COR-L47 (cell line): Measurements from ENCODE around the gene THAP7.

ENCODE experiments used
- DNase-seq: peaks from one replicate; lab custom pipeline; 2025; lab: John Stamatoyannopoulos, UW

Gene THAP7

DNA sequence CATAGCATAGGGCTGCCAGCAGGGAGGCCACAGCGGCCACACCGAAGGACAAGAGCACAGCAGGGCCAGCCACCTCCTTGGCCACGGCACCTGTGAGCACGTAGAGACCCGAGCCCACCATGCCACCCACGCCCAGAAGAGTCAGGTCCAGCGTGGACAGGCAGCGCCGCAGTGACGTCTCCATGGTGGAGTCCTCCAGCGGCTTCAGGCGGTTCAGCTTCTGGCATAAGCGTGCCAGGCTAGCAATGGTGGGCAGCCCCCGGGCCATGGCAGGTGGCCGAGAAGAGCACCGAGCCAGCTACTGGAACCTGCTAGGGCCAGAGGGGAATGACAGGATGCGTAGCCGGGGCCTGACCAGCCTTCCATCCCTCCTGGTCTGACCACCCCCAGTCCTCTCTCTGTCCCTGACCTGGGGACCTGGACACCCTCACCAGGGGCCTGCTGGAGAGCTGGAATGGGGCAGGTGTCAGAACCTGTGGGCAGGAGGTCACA lies 29.7 kb upstream of the THAP7 start:
- no peak for DNase-seq

- no peak for DNase-seq
Measured at GRCh38 chr22:21030621-21031544, 29.0 kb upstream of the THAP7 start.

GRCh38 chr22:21030032-21030431 lies 28.1 kb upstream of the THAP7 start:
- no peak for DNase-seq

DNA sequence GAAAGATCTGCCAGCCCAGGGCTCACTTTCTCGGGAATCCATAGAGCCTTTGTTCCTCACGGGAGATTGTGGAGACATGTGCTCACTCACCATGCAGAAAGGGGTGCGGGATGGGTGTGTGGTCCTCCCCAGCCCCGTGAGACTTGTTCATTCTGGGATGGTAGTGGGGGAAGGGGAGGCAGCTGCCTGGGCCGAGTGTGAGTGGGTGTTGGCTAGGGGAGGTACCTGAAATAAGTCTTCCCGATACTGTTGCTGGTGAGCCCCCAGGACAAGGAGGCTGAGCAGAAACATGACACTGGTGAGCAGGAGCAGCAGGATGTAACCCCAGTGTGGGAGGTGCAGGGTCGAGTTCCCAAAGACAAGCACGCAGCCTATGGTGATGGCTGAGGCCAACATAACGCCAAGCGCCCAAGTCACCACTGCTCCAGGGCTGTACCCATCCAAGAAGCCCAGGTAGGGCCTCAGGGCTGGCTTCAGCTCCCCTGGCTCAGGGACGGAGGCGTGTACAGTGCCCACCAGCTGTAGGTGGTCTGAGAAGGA lies 27.6 kb upstream of the THAP7 start:
- DNase-seq: no peak

DNA sequence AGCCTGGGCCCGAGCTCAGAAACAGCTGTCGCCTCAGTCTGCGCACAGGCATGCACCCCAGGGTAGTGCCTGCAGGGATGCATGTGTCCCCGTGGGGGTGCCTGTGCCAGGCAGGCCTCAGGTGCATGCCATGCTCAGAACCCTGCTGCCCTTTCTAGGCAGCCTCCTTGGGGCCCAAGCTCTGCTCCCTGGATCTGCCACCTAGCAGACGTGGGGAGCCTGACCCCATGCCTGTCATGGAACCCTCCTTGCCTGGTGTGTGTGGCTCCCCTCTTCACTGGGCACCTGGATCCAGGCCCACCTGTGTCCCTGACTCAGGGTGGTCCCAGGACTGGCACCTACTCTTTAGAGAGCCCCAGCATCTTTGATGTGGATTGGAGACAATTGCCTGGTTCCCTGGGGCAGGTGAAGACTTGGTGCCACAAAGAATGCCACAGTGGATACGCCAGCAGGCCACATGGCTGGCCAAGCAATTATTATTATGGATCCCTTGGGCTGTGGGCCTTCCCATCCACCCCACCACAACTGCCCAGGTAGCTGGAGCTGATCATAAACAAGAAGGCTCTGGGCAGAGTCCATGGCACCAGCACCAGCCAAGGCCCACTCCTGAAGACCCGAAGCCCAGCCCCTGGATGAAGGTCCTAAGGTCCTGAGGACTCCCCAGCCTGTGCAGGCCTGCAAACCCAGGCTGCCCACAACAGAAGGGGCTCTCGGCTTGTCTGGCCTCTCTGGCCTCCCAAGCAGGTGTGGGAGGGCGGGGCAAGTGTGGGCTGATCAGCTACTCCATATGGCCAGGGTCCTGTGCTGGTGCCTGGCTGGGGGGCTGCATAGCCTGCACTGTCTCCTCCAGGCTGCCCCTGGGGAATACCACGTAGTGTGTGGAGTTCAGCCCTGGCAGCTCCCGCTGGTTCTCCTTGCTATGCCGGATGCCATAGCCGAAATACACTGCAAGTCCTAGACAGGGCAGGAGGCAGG lies 26.6 kb upstream of the THAP7 start:
- DNase-seq: no peak

GRCh38 chr22:21026783-21027692 lies 25.1 kb upstream of the THAP7 start:
- peak; percentile 14 for DNase-seq

DNA sequence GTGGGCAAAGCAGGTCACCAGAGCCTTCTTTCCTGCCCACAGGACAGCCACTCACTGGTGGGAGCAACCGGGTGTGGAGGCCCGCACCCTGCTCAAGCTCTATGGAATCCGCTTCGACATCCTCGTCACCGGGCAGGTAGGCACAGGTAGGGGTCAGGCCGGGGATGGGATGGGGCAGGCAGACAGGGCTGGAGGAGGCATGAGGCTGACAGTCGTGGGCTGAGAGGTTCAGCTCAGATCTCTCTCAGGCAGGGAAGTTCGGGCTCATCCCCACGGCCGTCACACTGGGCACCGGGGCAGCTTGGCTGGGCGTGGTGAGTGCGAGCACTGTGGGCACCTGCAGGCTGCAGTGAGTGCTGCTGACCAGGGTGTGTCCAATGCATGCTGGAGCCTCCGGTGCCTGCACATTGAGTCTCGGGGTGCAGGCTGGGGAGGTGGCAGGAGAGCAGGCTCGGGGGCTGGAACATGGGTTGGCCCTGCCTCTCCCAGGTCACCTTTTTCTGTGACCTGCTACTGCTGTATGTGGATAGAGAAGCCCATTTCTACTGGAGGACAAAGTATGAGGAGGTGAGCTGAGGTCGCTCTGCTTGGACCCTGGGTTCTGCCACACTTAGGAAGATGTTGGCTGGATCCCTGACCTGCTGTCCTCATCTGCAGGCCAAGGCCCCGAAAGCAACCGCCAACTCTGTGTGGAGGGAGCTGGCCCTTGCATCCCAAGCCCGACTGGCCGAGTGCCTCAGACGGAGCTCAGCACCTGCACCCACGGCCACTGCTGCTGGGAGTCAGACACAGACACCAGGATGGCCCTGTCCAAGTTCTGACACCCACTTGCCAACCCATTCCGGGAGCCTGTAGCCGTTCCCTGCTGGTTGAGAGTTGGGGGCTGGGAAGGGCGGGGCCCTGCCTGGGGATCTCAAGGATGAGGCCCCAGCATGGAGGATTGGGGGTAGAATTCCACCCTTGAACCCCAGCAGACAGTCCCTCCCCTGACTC lies 24.1 kb upstream of the THAP7 start:
- no peak for DNase-seq

GRCh38 chr22:21025266-21025665 lies 23.3 kb upstream of the THAP7 start:
- DNase-seq: no peak

DNA sequence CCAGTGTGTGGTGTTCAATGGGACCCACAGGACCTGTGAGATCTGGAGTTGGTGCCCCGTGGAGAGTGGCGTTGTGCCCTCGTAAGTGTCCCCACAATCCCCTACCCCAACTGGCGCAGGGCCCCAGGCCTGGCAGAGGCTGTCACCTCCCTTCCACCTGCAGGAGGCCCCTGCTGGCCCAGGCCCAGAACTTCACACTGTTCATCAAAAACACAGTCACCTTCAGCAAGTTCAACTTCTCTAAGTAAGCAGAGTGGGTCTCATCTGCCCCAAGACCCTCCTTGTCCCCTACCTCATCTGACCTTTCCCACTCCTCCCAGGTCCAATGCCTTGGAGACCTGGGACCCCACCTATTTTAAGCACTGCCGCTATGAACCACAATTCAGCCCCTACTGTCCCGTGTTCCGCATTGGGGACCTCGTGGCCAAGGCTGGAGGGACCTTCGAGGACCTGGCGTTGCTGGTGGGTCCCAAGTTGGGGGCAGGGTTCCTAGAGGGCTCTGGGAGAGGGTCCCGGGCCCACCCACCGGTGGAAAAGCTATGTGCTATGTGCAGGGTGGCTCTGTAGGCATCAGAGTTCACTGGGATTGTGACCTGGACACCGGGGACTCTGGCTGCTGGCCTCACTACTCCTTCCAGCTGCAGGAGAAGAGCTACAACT lies 21.2 kb upstream of the THAP7 start:
- no peak for DNase-seq

DNA sequence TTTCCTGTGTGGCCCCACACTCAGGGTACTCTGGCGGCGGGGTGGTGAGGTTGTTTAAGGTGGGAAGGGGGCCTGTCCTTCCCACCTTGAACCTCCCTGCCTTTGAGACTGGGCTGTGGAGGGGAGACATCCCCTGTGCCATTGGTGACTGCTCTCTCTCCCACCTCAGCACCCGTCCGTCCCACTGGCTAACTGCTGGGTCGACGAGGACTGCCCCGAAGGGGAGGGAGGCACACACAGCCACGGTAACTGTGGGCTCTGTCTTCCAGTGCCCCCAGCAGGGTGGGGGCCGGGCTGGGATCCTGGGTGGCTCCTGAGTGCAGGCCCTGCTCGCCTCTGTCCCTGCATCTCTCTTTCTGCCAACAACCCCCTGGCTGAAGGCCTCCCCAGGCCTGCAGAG lies 20.6 kb upstream of the THAP7 start:
- no peak for DNase-seq

GRCh38 chr22:21020802-21021429 lies 19.0 kb upstream of the THAP7 start:
- DNase-seq: peak; percentile 23

GRCh38 chr22:21018314-21018713 lies 16.4 kb upstream of the THAP7 start:
- DNase-seq: no peak

DNA sequence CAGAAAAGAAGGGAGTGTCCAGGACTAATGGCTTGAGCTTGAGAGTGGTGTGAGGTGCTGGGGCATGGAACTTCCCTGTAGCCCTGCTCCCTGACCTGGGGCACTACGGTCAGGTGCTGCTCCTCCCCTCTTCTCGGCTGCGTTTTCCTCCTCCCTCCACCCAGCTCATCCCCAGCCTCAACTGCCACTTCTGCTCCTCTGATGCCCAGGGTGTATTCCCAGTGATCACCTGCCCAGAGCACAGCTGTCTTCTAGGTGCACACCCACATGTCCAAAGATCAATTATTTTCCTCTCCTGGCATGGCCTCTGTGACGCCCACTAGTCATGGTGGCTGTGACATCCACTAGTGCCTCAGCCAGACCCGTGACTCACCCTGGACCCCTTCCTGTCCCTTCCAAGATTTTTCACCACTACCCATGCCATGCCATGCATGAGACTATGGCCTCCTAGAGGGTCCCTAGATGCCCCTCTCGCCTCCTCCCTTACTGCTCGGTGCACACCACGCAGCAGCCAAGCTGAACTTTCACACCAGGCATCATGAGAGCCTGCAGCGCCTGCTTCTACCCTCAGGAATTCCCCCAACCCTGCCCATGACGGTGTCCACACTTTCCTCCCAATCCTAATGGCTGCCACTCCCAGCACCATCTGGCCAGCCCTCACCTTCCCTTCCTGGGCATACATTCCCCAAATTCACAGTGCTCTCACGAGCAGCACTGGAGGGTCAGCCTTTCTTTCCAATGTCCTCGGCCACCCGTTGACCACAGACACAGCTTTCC lies 14.9 kb upstream of the THAP7 start:
- DNase-seq: no peak

DNA sequence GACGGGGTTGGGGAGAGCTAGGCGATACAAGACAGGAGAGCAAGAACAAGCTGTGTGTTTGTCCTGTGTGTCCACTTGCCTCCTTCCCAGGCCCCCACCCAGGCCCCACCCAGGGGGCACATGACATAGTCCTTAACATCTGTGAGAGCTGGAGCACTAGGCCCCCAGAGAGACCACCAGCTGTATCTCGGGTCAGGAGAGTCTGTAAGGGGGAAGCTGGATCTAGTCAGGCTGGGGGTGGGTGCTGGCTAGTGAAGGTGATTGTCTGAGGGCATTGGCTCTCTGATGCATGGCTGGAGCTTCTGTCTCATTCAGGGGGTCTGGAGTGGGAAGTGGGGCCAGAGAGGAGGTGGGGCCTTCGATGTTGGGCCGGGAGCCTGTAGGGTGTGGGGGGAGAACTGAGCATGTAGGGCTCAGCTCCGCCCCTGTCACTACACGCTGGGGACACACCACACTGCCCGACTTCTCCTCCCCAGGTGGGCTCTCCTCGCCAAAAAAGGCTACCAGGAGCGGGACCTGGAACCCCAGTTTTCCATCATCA lies 13.6 kb upstream of the THAP7 start:
- no peak for DNase-seq

DNA sequence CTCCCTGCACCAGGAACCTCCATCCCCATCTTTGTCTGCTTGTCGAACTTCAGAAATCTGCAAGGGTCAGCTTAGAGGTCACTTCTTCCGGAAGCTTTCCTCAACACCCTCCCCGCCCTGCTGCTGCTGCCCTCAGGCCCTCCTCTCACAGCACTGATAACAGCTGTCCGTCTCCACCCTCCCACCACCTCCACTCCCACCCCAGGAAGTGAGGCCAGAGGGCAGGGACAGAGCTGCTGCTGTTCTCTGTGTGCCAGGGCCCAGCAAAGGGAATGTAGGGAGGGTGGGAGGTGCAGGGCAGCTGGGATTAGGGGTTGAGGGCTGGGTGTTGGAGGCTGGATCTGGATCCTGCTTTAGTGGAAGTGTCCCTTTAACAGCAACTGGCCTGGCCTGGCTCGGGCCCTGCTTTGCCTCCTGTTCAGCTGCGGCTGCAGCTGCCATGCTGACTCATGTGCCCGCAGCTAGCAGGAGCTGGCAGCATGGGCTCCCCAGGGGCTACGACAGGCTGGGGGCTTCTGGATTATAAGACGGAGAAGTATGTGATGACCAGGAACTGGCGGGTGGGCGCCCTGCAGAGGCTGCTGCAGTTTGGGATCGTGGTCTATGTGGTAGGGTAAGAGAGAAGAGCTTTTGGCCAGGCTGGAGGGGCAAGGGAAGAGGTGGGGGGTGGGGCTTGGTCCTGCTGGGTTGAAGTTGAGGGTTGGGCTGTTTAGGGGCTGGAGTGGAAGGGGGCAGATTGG lies 13.0 kb upstream of the THAP7 start, which contains the start of gene P2RX6:
TSS of gene P2RX6 (plus strand) at position 440 of the 740 bp plus-strand sequence. CDS start at position 450, 10 bp downstream.
- DNase-seq: peak; percentile 57

DNA sequence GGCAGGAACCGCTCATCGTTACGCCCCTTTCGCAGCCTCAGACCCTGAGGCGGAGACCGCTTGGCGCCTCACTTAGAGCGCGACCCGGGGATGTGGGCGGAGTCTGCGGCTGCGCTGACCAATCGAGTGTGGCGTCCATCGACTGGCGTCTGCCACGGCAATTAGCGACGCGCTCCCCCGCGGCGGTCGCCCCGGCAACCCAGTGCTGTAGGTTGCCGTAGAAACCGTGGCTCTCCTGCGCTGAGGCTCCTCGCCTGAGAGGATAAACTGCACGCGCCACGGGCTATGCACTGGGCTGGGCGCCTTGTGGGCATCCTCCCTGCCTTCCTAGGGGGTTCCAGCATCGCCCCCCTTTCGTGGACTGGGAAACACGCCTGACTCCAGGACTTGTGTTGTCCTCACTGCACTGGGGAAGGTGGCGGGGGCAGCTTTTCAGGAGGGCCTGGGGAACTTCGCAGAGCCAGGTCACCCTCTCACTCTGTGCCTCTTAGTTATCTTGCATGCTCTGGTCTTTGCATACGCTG lies 12.3 kb upstream of the THAP7 start:
- peak; percentile 98 for DNase-seq
